ENCODE results near the gene SGPL1. TPM values are rescaled to one million over a fixed set of nuclear protein-coding genes. Genes with fewer than 3 reads are reported as not detected.

Gene SGPL1
- total RNA-seq, 3 donors from 2014 or later (not counting 1 experiment from before 2014, with no cell fraction given): 33.7 to 48.4 (median 47.8) TPM

- H3K9me3 ChIP-seq (ENCODE audit: control insufficient read depth, insufficient read depth, low read length): no peaks in the 10 kb centered on the region
- Mint-ChIP-seq H3K9me3 (no peaks in the 10 kb centered on the region), H3K4me1 (peaks cover 23 to 34% of the 10 kb centered on the region in 2 donors), H3K27ac (no peak overlapping the region), H3K4me3 (no peak overlapping the region), H3K27me3 (ENCODE audit: low read depth in 2 of 2) (no peaks in the 10 kb centered on the region), H3K36me3 (peaks cover 9% of the 10 kb centered on the region)
- H3K4me3 ChIP-seq (ENCODE audit: low read length): no peak overlapping the region
- no peak for ATAC-seq
- WGBS (ENCODE audit: insufficient coverage): 96% methylated on average over 2 of the region's 5 CpGs
- DNase-seq: no peak
- TF ChIP-seq, protein P1, sequence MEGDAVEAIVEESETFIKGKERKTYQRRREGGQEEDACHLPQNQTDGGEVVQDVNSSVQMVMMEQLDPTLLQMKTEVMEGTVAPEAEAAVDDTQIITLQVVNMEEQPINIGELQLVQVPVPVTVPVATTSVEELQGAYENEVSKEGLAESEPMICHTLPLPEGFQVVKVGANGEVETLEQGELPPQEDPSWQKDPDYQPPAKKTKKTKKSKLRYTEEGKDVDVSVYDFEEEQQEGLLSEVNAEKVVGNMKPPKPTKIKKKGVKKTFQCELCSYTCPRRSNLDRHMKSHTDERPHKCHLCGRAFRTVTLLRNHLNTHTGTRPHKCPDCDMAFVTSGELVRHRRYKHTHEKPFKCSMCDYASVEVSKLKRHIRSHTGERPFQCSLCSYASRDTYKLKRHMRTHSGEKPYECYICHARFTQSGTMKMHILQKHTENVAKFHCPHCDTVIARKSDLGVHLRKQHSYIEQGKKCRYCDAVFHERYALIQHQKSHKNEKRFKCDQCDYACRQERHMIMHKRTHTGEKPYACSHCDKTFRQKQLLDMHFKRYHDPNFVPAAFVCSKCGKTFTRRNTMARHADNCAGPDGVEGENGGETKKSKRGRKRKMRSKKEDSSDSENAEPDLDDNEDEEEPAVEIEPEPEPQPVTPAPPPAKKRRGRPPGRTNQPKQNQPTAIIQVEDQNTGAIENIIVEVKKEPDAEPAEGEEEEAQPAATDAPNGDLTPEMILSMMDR (IDR thresholded peaks at IDR 0.05): no peak
- peaks cover 5% of the 10 kb centered on the region for H3K36me3 ChIP-seq (ENCODE audit: control insufficient read depth, insufficient read depth, low read length)
- no peaks in the 10 kb centered on the region for H3K4me1 ChIP-seq (ENCODE audit: control insufficient read depth, insufficient read depth, low read length)
- no peak overlapping the region for H3K27ac ChIP-seq (ENCODE audit: low read length)
- intact Hi-C loops (cut with micrococcal nuclease): no loop called here
- H3K27me3 ChIP-seq (ENCODE audit: control insufficient read depth, insufficient read depth, low read length): no peaks in the 10 kb centered on the region
These were observed 13.8 kb downstream of the SGPL1 start for GRCh38 chr10:70829543-70829942.

DNA sequence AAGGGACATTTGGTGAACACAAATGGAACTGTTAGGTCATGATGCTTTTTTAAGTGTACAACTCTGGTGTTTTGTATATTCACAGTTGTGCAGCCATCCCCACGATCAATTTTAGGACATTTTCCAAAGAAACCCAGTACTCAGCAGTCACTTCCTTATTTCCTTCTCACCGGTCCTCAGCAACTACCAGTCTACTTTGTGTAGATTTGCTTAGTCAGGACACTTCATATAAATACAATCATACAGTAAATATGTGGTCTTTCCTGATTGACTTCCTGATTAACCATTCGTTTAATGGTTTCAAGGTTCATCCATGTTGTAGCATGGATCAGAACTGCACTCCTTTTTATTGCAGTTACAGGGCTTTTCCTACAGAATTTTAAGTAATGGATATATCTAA, 14.4 kb downstream of the SGPL1 start:
- peaks cover 9% of the 10 kb centered on the region for H3K36me3 Mint-ChIP-seq
- TF ChIP-seq, protein P1 (IDR thresholded peaks at IDR 0.05): no peak
- no peaks in the 10 kb centered on the region for H3K27me3 Mint-ChIP-seq (ENCODE audit: low read depth in 2 of 2)
- no peak overlapping the region for H3K27ac Mint-ChIP-seq
- WGBS (ENCODE audit: insufficient coverage): 30% methylated on average over 3 of the region's 3 CpGs
- H3K9me3 ChIP-seq (ENCODE audit: control insufficient read depth, insufficient read depth, low read length): no peaks in the 10 kb centered on the region
- no peaks in the 10 kb centered on the region for H3K27me3 ChIP-seq (ENCODE audit: control insufficient read depth, insufficient read depth, low read length)
- DNase-seq (no peak), ATAC-seq (no peak)
- no peak overlapping the region for H3K4me3 ChIP-seq (ENCODE audit: low read length)
- intact Hi-C loops (cut with micrococcal nuclease): no loop called here
- peaks cover 5% of the 10 kb centered on the region for H3K36me3 ChIP-seq (ENCODE audit: control insufficient read depth, insufficient read depth, low read length)
- peaks cover 24 to 34% of the 10 kb centered on the region in 2 donors for H3K4me1 Mint-ChIP-seq
- no peak overlapping the region for H3K27ac ChIP-seq (ENCODE audit: low read length)
- no peaks in the 10 kb centered on the region for H3K9me3 Mint-ChIP-seq
- H3K4me1 ChIP-seq (ENCODE audit: control insufficient read depth, insufficient read depth, low read length): no peaks in the 10 kb centered on the region
- H3K4me3 Mint-ChIP-seq: no peak overlapping the region

DNA sequence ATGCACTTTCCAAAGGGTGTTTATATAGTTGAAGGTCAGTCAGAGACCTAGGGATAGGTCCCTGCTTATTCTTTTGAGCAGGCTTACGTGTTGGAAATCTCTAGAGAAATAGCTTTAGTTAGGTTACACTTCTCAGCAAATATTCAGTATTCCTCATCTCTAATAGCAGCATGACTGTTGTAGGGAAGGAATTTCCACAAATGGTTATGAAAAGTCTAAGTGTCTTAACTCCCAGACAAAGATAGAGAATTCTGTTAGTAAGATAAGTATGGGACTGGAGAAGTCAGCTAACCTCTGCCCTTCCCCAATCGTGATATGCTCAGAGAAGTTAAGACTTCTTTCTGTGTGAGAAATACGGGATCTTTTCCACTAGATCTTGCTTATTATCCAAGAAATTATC, 16.5 kb downstream of the SGPL1 start:
- no peak overlapping the region for H3K4me3 Mint-ChIP-seq
- TF ChIP-seq, protein P1 (IDR thresholded peaks at IDR 0.05): no peak
- Histone ChIP-seq H3K4me1 (ENCODE audit: control insufficient read depth, insufficient read depth, low read length) (no peaks in the 10 kb centered on the region), H3K4me3 (ENCODE audit: low read length) (no peak overlapping the region), H3K36me3 (ENCODE audit: control insufficient read depth, insufficient read depth, low read length) (peaks cover 2% of the 10 kb centered on the region), H3K27me3 (ENCODE audit: control insufficient read depth, insufficient read depth, low read length) (no peaks in the 10 kb centered on the region), H3K9me3 (ENCODE audit: control insufficient read depth, insufficient read depth, low read length) (no peaks in the 10 kb centered on the region), H3K27ac (ENCODE audit: low read length) (no peak overlapping the region)
- peaks cover 28 to 32% of the 10 kb centered on the region in 2 donors for H3K4me1 Mint-ChIP-seq
- H3K36me3 Mint-ChIP-seq: peaks cover 9% of the 10 kb centered on the region
- WGBS (ENCODE audit: insufficient coverage): no CpG with 5 or more reads among the region's 3 CpGs
- no peak for ATAC-seq
- no peaks in the 10 kb centered on the region for H3K9me3 Mint-ChIP-seq
- intact Hi-C loops (cut with micrococcal nuclease): no loop called here
- H3K27me3 Mint-ChIP-seq (ENCODE audit: low read depth in 2 of 2): no peaks in the 10 kb centered on the region
- no peak for DNase-seq
- H3K27ac Mint-ChIP-seq: no peak overlapping the region

DNA sequence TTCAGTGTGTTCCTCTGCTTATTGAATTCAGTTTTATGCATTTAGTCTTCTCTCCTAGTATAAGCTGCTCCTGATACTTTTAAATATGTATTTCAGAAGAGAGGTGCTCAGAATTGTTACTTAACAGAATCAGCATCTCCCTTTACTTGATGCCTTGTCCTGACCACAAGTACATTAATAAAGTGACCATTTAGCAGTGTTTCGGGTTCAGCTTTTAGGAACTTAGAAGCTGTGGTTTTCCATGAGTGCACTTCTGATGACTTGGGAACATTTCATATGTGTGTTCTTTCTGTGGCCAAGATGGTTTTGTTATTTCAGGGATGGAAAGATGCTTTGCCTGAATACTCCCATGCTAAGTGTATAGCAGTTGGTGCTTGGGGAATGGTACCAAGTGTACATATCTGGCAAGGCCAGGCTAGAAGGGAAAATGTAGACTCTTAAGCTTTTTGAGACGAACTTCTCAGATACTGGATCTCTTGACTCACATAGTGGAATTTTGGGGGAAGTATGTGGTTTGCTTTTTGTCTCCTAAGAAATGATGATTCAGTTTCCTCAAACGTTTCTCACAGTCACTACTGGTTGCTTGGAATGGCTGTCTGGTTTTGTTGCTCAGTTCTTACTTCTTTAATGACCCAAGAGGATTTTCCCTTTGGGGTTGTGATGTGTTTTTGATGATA, 17.2 kb downstream of the SGPL1 start:
- Histone ChIP-seq H3K27ac (ENCODE audit: low read length) (no peak overlapping the region), H3K9me3 (ENCODE audit: control insufficient read depth, insufficient read depth, low read length) (no peaks in the 10 kb centered on the region), H3K4me3 (ENCODE audit: low read length) (no peak overlapping the region), H3K27me3 (ENCODE audit: control insufficient read depth, insufficient read depth, low read length) (no peaks in the 10 kb centered on the region), H3K4me1 (ENCODE audit: control insufficient read depth, insufficient read depth, low read length) (no peaks in the 10 kb centered on the region), H3K36me3 (ENCODE audit: control insufficient read depth, insufficient read depth, low read length) (peaks cover 2% of the 10 kb centered on the region)
- WGBS (ENCODE audit: insufficient coverage): 68% methylated on average over 2 of the region's 3 CpGs
- intact Hi-C loops (cut with micrococcal nuclease): no loop called here
- H3K27ac Mint-ChIP-seq: no peak overlapping the region
- H3K36me3 Mint-ChIP-seq: peaks cover 17% of the 10 kb centered on the region
- H3K4me3 Mint-ChIP-seq: no peak overlapping the region
- no peak for ATAC-seq
- H3K4me1 Mint-ChIP-seq: peaks cover 29 to 34% of the 10 kb centered on the region in 2 donors
- TF ChIP-seq, protein P1 (IDR thresholded peaks at IDR 0.05): no peak
- H3K27me3 Mint-ChIP-seq (ENCODE audit: low read depth in 2 of 2): no peaks in the 10 kb centered on the region
- DNase-seq: no peak
- no peaks in the 10 kb centered on the region for H3K9me3 Mint-ChIP-seq

All from natural killer cell (primary cell).